ENCODE results near the gene CREG2.

CREG2 gene

DNA sequence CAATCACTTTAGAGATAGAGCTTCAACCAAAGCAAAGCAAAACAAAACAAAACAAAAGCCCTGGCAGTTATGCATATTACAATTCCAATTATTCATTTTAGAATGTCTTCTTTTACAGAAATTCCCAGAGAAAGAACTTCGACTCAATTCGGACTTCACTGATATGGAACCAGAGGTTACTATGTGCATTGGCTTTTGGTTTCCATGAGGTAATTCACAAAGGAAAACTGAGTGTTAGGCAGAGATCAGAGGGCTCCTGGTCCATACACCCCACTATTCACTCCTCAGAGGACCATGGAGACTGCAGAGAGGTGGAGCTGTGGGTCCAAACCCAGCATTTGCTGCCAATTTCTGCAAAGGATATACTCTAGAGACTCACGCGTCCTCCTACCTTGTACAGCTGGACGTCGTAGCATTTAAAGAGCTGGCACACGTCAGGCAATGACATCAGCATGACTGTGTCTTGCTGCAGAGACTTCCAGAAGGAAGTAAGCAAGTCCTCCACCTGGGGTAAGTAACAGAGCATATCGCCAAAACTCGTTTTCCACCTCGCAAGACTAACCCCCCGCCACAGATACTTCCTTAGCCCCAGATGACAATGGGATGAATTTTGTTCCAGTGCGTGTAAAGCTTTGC, 31.3 kb upstream of the CREG2 start:
- H3K4me3 ChIP-seq (ENCODE audit: low read depth, low read length), result no peak overlapping the region
- no peak for TF ChIP-seq CTCF (IDR thresholded peaks at IDR 0.05; ENCODE audit: low read depth, low read length)

- H3K4me3 ChIP-seq (ENCODE audit: low read depth, low read length), result no peak overlapping the region
- no peak for TF ChIP-seq CTCF (IDR thresholded peaks at IDR 0.05; ENCODE audit: low read depth, low read length)
These were observed 29.3 kb upstream of the CREG2 start for GRCh38 chr2:101416609-101417008.

GRCh38 chr2:101415884-101416283, 28.6 kb upstream of the CREG2 start:
- H3K4me3 ChIP-seq (ENCODE audit: low read depth, low read length), result no peak overlapping the region
- no peak for TF ChIP-seq CTCF (IDR thresholded peaks at IDR 0.05; ENCODE audit: low read depth, low read length)

DNA sequence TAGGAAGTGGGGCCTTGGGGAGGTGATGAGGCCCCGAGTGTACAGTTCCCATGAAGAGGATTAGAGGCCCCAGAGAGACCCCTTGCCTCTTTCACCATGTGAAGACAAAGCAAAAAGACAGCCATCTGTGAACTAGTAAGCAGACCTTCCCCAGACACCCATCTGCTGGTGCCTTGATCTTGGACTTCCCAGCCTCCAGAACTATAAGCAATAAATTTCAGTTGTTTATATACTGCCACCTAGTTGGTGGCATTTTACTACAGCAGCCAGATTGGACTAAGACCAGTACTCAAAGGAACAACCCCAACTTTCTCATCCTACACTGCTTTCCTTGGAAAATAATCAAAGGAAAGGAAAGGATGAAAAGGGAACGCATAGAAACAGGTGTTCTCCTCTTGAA, 27.9 kb upstream of the CREG2 start:
- H3K4me3 ChIP-seq (ENCODE audit: low read depth, low read length), result no peak overlapping the region
- no peak for TF ChIP-seq CTCF (IDR thresholded peaks at IDR 0.05; ENCODE audit: low read depth, low read length)

DNA sequence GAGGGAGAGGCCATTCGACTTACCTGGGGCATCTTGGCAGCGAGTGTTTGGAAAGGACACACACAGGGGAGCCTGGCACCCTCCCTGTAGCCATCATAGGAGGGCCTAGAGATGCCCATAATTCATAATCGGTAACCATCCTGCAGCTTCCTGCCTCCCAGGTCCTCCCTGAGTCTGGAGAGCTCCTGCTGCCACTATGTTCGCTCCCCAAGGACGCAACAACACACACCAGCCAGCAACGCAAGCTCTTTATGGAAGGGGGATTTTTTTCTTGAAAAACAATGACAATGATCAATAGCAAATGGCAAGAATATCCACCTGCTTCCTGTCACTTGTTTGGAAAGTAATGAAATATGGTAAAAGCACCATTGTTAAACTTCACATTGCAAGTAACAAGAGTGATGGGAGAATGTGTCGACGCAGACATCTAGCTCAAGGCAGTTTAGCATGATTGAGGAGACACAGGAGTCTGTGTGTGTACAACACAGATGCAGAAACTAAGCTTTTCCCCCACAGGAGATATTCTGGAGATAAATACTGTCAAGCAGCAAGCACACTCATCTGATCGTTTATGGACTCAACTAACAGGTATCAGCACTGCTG, 24.9 kb upstream of the CREG2 start:
- no peak overlapping the region for H3K4me3 ChIP-seq (ENCODE audit: low read depth, low read length)
- no peak for TF ChIP-seq CTCF (IDR thresholded peaks at IDR 0.05; ENCODE audit: low read depth, low read length)

GRCh38 chr2:101410746-101411145, 23.4 kb upstream of the CREG2 start:
- H3K4me3 ChIP-seq (ENCODE audit: low read depth, low read length), result no peak overlapping the region
- TF ChIP-seq CTCF (IDR thresholded peaks at IDR 0.05; ENCODE audit: low read depth, low read length), result no peak

GRCh38 chr2:101410114-101410513, 22.8 kb upstream of the CREG2 start:
- no peak for TF ChIP-seq CTCF (IDR thresholded peaks at IDR 0.05; ENCODE audit: low read depth, low read length)
- no peak overlapping the region for H3K4me3 ChIP-seq (ENCODE audit: low read depth, low read length)
